Body of pancreas (tissue), 4 donors: ENCODE results near the gene RPH3AL. TPM values are rescaled to one million over a fixed set of nuclear protein-coding genes. Genes with fewer than 3 reads are reported as not detected.

Experiments used
- ATAC-seq: fragments of 150-250 bp; one replicate; pipeline ENCODE4 v1.9.1; 2016
- DNase-seq, 4 donors: peaks; one replicate each; pipeline ENCODE4 v3.0.0-alpha.2; 2019
- H3K27ac ChIP-seq, 4 donors: fragments of 200-600 bp; sonication (generic); 1 replicate in 3 of 4; 2 replicates in 1 of 4; pipeline versions ENCODE4 v1.5.1 to v1.6.1; 2016 to 2019; ENCODE audit warnings: mild to moderate bottlenecking in 1 of 4, mixed read lengths in 1 of 4, moderate library complexity in 1 of 4
- H3K27me3 ChIP-seq, 2 donors: fragments of 200-600 bp; sonication (generic); one replicate each; pipeline ENCODE4 v1.6.0; 2016; ENCODE audit warnings: mild to moderate bottlenecking in 1 of 2
- H3K36me3 ChIP-seq, 2 donors: fragments of 200-600 bp; sonication (generic); replicated peaks in 1 of 2; 2 replicates each; pipeline ENCODE4 v1.5.1; 2016; ENCODE audit warnings: low read depth in 2 of 2; ENCODE audit not compliant: insufficient read depth in 1 of 2
- H3K4me1 ChIP-seq: fragments of 200-600 bp; sonication (generic); one replicate; pipeline ENCODE4 v1.6.0; 2016
- H3K4me3 ChIP-seq, 2 donors: fragments of 200-600 bp; sonication (generic); 1 replicate in 1 of 2; 2 replicates in 1 of 2; pipeline ENCODE4 v1.5.1; 2016 to 2019
- H3K9me3 ChIP-seq, 3 donors: fragments of 200-600 bp; sonication (generic); 1 replicate in 2 of 3; 2 replicates in 1 of 3; pipeline ENCODE4 v1.5.1; 2016
- CTCF ChIP-seq, 7 experiments: fragments of 450-650 bp in 4 of 7; fragments of 200-600 bp in 3 of 7; sonication (generic) in 3 of 7; IDR thresholded peaks; one replicate each; pipeline ENCODE4 v1.5.1; 2016 to 2019; ENCODE audit warnings: antibody characterized with exemption in 7 of 7
- POLR2A ChIP-seq, 3 donors: fragments of 450-650 bp; IDR thresholded peaks; one replicate each; pipeline ENCODE4 v1.6.1; 2016; ENCODE audit warnings: antibody characterized with exemption in 3 of 3, mild to moderate bottlenecking in 2 of 3
- WGBS, 2 donors: methylation state at CpG; one replicate each; pipeline ENCODE4 v1.1.5; 2017; 5-methylcytosine and 5-hydroxymethylcytosine counted together
- intact Hi-C: fragments of 100-400 bp; cut with DNase I; formaldehyde crosslinking; loops from one replicate; pipeline ENCODE4 v1.15.1; 2023
- total RNA-seq, 2 donors: library from RNA; depleted of rRNA; stranded (reverse); fragments of >200 nt; gene quantifications; one replicate each; pipeline ENCODE4 v1.1.0, GENCODE V29; 2016

RPH3AL gene
- total RNA-seq, 2 donors from 2014 or later = 77.1 to 89.5 TPM

GRCh38 chr17:266219-266618 is 86.4 kb downstream of the RPH3AL start:
- Histone ChIP-seq H3K4me3 (no peak overlapping the region), H3K9me3 (no peaks in the 10 kb centered on the region), H3K27ac (no peak overlapping the region), H3K27me3 (no peaks in the 10 kb centered on the region), H3K36me3 (peaks cover 0 to 11% of the 10 kb centered on the region in 2 donors), H3K4me1 (no peaks in the 10 kb centered on the region)
- ATAC-seq = no peak
- peak in 2 of 4 donors; percentile 1 to 4 for DNase-seq
- no peak for TF ChIP-seq POLR2A (IDR thresholded peaks at IDR 0.05)
- no peak for TF ChIP-seq CTCF (IDR thresholded peaks at IDR 0.05)
- WGBS, 2 donors = 80 to 96% methylated on average over 1 to 6 of the region's 6 CpGs
- intact Hi-C loops = no loop called here

GRCh38 chr17:265718-266117 is 86.9 kb downstream of the RPH3AL start:
- H3K4me3 ChIP-seq = no peak overlapping the region
- no peaks in the 10 kb centered on the region for H3K9me3 ChIP-seq
- no peaks in the 10 kb centered on the region for H3K27me3 ChIP-seq
- H3K27ac ChIP-seq = no peak overlapping the region
- intact Hi-C loops = no loop called here
- H3K36me3 ChIP-seq = peaks cover 0 to 11% of the 10 kb centered on the region in 2 donors
- H3K4me1 ChIP-seq = no peaks in the 10 kb centered on the region
- TF ChIP-seq POLR2A (IDR thresholded peaks at IDR 0.05) = no peak
- no peak for TF ChIP-seq CTCF (IDR thresholded peaks at IDR 0.05)
- ATAC-seq = no peak
- DNase-seq = peak in 2 of 4 donors; percentile 6 to 8
- 71 to 85% methylated on average over 5 to 10 of the region's 10 CpGs for WGBS, 2 donors

GRCh38 chr17:263773-264172 is 88.8 kb downstream of the RPH3AL start:
- 95% methylated on average over 24 of the region's 24 CpGs for WGBS, 2 donors
- H3K36me3 ChIP-seq = peaks cover 0 to 11% of the 10 kb centered on the region in 2 donors
- DNase-seq = peak in 1 of 4 donors; percentile 6

DNA sequence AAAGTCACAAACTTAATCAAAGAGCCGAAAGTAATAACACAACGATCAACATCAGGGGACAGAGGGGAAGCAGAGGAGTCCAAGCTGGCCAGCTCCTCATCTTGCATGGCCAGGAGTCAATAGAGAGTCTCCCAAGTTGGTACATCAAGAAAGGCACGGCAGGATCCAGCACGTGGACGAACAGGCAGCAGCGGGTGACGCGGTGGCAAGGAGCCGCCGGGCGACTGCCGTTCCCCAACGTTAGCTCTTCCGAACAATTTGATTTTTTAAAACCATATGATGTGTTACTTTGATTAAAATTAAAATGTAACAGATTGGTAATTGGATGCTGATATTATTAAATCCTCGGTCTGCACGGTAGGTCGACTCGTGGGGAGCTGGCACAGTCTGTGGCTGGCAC is 89.3 kb downstream of the RPH3AL start:
- H3K27ac ChIP-seq = no peak overlapping the region
- no peak overlapping the region for H3K4me3 ChIP-seq
- DNase-seq (peak in 1 of 4 donors; percentile 5), ATAC-seq (no peak)
- TF ChIP-seq CTCF (IDR thresholded peaks at IDR 0.05) = no peak
- no peak for TF ChIP-seq POLR2A (IDR thresholded peaks at IDR 0.05)
- 95 to 98% methylated on average over 18 of the region's 18 CpGs for WGBS, 2 donors
- intact Hi-C loops = no loop called here
- peaks cover 0 to 11% of the 10 kb centered on the region in 2 donors for H3K36me3 ChIP-seq
- H3K4me1 ChIP-seq = peaks cover 12% of the 10 kb centered on the region
- no peaks in the 10 kb centered on the region for H3K9me3 ChIP-seq
- no peaks in the 10 kb centered on the region for H3K27me3 ChIP-seq

More at GRCh38 chr17:263773-264172, 88.8 kb downstream of the RPH3AL start:
- intact Hi-C loops = no loop called here
- TF ChIP-seq POLR2A (IDR thresholded peaks at IDR 0.05) (no peak), CTCF (IDR thresholded peaks at IDR 0.05) (no peak)
- H3K27ac ChIP-seq = no peak overlapping the region
- no peaks in the 10 kb centered on the region for H3K27me3 ChIP-seq
- H3K4me3 ChIP-seq = no peak overlapping the region
- no peak for ATAC-seq
- no peaks in the 10 kb centered on the region for H3K9me3 ChIP-seq
- H3K4me1 ChIP-seq = peaks cover 12% of the 10 kb centered on the region

DNA sequence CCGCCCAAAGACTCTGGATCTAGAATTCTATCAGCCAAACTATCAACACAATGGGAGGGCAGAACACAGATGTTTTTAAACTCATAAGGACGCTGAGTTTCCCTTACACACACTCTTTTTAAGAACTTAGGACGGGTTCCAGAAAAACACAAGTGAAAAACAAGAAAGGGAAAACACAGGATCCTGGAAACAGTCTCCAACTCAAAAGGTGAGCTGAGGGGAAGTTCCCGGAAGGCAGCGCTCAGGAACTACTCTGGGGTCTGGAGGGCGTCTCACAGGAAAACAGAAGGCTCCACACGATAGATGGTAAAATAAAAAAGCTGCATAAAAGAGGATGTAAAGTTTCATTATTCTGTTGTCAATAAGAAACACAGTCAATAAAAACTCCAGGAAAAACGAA is 91.0 kb downstream of the RPH3AL start:
- ATAC-seq (no peak), DNase-seq (no peak)
- H3K27me3 ChIP-seq = no peaks in the 10 kb centered on the region
- no peaks in the 10 kb centered on the region for H3K9me3 ChIP-seq
- no peak for TF ChIP-seq POLR2A (IDR thresholded peaks at IDR 0.05)
- no peak for TF ChIP-seq CTCF (IDR thresholded peaks at IDR 0.05)
- WGBS, 2 donors = 77 to 81% methylated on average over 8 of the region's 8 CpGs
- peaks cover 0 to 16% of the 10 kb centered on the region in 2 donors for H3K36me3 ChIP-seq
- intact Hi-C loops = no loop called here
- no peak overlapping the region for H3K4me3 ChIP-seq
- H3K27ac ChIP-seq = no peak overlapping the region
- H3K4me1 ChIP-seq = peaks cover 12% of the 10 kb centered on the region
